HG03135 (cell line): ENCODE results near the gene ARHGEF37.

Experiments
- ATAC-seq: cut with Tn5 transposase; IDR thresholded peaks from one replicate; pipeline ENCODE4 v1.9.1; 2021; ENCODE audit warnings: mild to moderate bottlenecking, moderate library complexity; ENCODE audit not compliant: unreplicated experiment

ARHGEF37 gene

GRCh38 chr5:149598966-149599365, 17.7 kb downstream of the ARHGEF37 start:
- ATAC-seq = no peak

- ATAC-seq = no peak
Measured at GRCh38 chr5:149599375-149599774, 18.1 kb downstream of the ARHGEF37 start.

GRCh38 chr5:149600932-149601331, 19.6 kb downstream of the ARHGEF37 start:
- ATAC-seq = no peak

- ATAC-seq = no peak
Measured at GRCh38 chr5:149603210-149603609, 21.9 kb downstream of the ARHGEF37 start.

GRCh38 chr5:149603920-149604319, 22.6 kb downstream of the ARHGEF37 start:
- ATAC-seq = no peak

GRCh38 chr5:149604321-149604720, 23.0 kb downstream of the ARHGEF37 start:
- no peak for ATAC-seq

GRCh38 chr5:149605354-149605997, 24.2 kb downstream of the ARHGEF37 start:
- ATAC-seq = no peak

- peak; percentile 90 for ATAC-seq
Measured at GRCh38 chr5:149605998-149606724, 24.9 kb downstream of the ARHGEF37 start.

- no peak for ATAC-seq
Measured at GRCh38 chr5:149608936-149609545, 27.7 kb downstream of the ARHGEF37 start.

- no peak for ATAC-seq
Measured at GRCh38 chr5:149609640-149610219, 28.4 kb downstream of the ARHGEF37 start.

- ATAC-seq = no peak
Measured at GRCh38 chr5:149610589-149611255, 29.4 kb downstream of the ARHGEF37 start.

GRCh38 chr5:149611326-149611725, 30.0 kb downstream of the ARHGEF37 start:
- ATAC-seq = no peak

GRCh38 chr5:149614034-149614907, 33.0 kb downstream of the ARHGEF37 start:
- ATAC-seq = no peak

- ATAC-seq = no peak
Measured at GRCh38 chr5:149615976-149616375, 34.7 kb downstream of the ARHGEF37 start.

GRCh38 chr5:149616727-149617285, 35.5 kb downstream of the ARHGEF37 start:
- peak; percentile 62 for ATAC-seq

GRCh38 chr5:149617760-149618306, 36.5 kb downstream of the ARHGEF37 start:
- no peak for ATAC-seq

GRCh38 chr5:149618581-149619248, 37.4 kb downstream of the ARHGEF37 start:
- ATAC-seq = no peak

- ATAC-seq = no peak
Measured at GRCh38 chr5:149621415-149622098, 40.3 kb downstream of the ARHGEF37 start.
